Memory B cell (primary cell): Measurements from ENCODE around the gene CAPN5.

Source experiments
- ATAC-seq: fragments of 150-1000 bp; cut with Tn5 transposase; 2 replicates; pipeline ENCODE4 v1.10.0; 2021; ENCODE audit warnings: low read depth, mild to moderate bottlenecking, moderate library complexity
- DNase-seq, 2 donors: peaks; one replicate each; pipeline ENCODE4 v3.0.0; 2022; ENCODE audit warnings: low spot score in 2 of 2
- H3K27ac Mint-ChIP-seq: one replicate; pipeline ENCODE4 v1.8.0; 2022; ENCODE audit warnings: mild to moderate bottlenecking, moderate library complexity, mixed read lengths
- H3K27me3 Mint-ChIP-seq: one replicate; pipeline ENCODE4 v1.8.0; 2022; ENCODE audit warnings: mixed read lengths
- H3K36me3 Mint-ChIP-seq: one replicate; pipeline ENCODE4 v1.8.0; 2022; ENCODE audit warnings: mild to moderate bottlenecking, mixed read lengths
- H3K4me1 Mint-ChIP-seq: one replicate; pipeline ENCODE4 v1.8.0; 2022; ENCODE audit warnings: mixed read lengths
- H3K4me3 Mint-ChIP-seq: one replicate; pipeline ENCODE4 v1.8.0; 2022; ENCODE audit warnings: mild to moderate bottlenecking, moderate library complexity, mixed read lengths
- H3K9me3 Mint-ChIP-seq: one replicate; pipeline ENCODE4 v1.8.0; 2022; ENCODE audit warnings: mixed read lengths

Gene CAPN5

DNA sequence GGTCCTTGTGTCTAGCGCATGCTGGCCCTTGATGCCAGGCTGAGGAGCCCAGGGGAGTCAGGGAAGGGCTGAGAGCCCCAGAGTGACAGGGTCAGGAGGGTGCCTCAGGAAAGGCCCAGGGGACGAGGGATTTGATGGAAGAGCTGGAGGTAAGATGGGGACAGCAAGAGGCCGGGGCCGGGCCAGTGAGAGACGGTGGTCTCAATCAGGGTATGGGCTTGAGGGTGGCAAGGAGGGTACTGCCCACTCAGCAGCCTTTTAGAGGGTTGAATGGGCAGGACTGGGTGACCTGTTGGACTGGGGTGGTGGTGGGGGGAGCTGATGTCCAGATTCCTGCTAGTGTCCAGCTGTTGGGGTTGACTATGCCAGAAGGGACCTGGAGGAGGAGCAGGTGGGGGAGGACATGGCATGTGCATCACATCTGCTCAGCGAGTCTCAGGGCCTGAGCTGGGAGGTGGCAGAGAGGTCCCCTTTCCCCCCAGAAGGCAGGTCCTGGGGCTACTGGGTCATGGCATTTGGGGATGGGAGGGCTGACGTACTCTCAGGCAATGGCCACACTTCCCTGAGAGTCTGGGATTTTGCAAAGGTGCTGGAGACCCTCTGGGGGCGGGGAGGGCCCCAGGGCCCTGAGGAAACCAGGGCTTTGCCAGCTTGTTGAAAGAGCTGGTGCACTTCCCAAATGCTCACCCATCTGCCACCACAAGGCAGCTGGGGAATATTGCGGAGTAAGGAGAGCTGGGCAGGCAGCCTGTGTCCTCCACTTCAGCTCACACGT is 79.7 kb downstream of the CAPN5 start:
- Mint-ChIP-seq H3K27ac (no peak overlapping the region), H3K27me3 (peaks cover 11% of the 10 kb centered on the region), H3K9me3 (no peaks in the 10 kb centered on the region), H3K4me3 (no peak overlapping the region), H3K4me1 (peaks cover 5% of the 10 kb centered on the region), H3K36me3 (no peaks in the 10 kb centered on the region)
- ATAC-seq: no peak
- no peak for DNase-seq

DNA sequence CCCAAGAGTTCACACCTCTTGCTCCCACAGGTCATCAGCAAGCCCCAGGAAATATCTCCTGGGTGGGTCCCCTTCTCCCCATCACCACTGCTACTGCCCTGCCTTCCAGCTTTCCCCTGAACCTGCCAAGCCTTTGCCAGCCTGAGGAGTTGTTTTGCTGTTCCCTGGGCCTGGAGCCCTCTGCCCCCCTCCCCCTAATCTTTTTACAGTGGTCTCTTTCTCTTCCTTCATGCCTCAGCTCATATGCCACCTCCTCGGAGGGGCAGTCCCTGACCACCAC is 80.2 kb downstream of the CAPN5 start:
- H3K4me3 Mint-ChIP-seq: no peak overlapping the region
- no peak overlapping the region for H3K27ac Mint-ChIP-seq
- DNase-seq: no peak
- H3K27me3 Mint-ChIP-seq: peaks cover 11% of the 10 kb centered on the region
- ATAC-seq: no peak
- H3K4me1 Mint-ChIP-seq: peaks cover 5% of the 10 kb centered on the region
- no peaks in the 10 kb centered on the region for H3K36me3 Mint-ChIP-seq
- H3K9me3 Mint-ChIP-seq: no peaks in the 10 kb centered on the region

DNA sequence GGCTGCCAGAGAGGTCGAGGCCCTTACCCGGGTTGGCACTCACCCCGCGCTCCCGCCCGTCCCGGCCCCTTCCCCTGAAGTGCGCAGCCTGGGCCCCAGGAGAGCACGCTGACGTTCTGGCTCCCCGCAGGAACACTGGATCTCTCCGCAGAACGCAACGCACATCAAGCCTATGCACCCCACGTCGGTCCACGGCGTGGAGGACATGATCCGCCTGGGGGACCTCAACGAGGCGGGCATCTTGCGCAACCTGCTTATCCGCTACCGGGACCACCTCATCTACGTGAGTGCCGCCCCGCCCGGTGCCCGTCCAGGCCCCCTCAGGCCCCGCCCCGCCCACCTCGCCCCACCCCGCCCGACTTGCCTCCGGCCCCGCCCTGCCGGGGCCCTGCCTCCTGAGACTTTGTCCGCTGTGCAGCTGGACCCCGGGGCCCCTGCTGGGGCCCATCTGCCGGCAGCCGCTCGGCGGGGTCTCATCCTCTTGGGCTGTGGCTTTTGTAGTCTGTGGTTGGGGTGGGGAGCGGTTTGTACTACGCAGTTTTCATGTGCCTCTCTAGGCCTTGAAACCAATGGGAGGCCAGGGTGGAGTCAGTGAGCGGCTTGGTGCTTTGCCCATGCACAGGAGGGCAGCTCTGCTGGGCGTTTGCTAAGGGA is 81.0 kb downstream of the CAPN5 start:
- Mint-ChIP-seq H3K27me3 (peaks cover 13% of the 10 kb centered on the region), H3K4me1 (peaks cover 5% of the 10 kb centered on the region), H3K36me3 (no peaks in the 10 kb centered on the region), H3K4me3 (peak overlapping the region; percentile 60), H3K27ac (no peak overlapping the region), H3K9me3 (no peaks in the 10 kb centered on the region)
- DNase-seq: no peak
- ATAC-seq: peak; percentile 49

DNA sequence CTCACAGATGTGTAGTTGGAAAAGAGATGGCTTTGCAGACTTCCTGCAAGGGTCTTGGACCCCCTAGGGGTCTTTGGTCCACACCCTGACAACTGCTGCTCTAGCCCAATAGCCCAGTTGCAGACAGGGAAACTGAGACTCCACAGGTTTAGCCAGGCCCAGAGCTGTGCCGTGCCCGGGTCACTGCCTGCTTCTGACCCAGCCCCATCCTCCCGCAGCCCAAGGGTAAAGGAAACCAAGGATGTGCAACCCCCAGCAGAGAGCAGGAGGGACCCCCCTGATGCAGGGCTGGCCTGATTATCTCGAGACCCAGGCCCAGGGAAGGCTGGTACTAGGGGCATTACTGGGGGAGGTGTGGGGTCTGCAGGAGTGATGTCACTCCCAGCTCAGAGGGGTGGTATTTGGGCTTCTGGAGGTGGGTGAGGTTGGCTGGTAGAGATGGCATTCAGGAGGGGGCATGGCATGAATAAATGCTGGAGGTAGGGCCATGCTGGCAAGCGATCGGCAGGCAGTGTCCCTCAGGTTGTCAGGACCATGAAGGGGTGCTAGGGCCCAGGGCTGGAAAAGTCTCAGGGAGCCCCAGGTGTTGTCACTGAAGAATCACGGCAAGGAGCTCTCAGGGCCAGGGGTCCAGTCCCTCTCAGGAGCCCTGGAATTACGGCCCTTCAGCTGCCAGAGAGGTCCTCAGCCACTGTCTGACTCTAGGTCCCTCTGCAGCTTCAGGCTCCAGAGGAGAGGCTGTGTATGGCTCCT is 82.4 kb downstream of the CAPN5 start:
- H3K27ac Mint-ChIP-seq: no peak overlapping the region
- ATAC-seq (no peak), DNase-seq (no peak)
- no peaks in the 10 kb centered on the region for H3K36me3 Mint-ChIP-seq
- no peak overlapping the region for H3K4me3 Mint-ChIP-seq
- peaks cover 5% of the 10 kb centered on the region for H3K4me1 Mint-ChIP-seq
- H3K9me3 Mint-ChIP-seq: no peaks in the 10 kb centered on the region
- H3K27me3 Mint-ChIP-seq: peaks cover 13% of the 10 kb centered on the region

- DNase-seq: no peak
- peaks cover 13% of the 10 kb centered on the region for H3K27me3 Mint-ChIP-seq
- peaks cover 5% of the 10 kb centered on the region for H3K4me1 Mint-ChIP-seq
- ATAC-seq: no peak
- no peaks in the 10 kb centered on the region for H3K36me3 Mint-ChIP-seq
- H3K4me3 Mint-ChIP-seq: no peak overlapping the region
- H3K27ac Mint-ChIP-seq: no peak overlapping the region
- no peaks in the 10 kb centered on the region for H3K9me3 Mint-ChIP-seq
Observed at GRCh38 chr11:77149716-77150392, 83.1 kb downstream of the CAPN5 start.

DNA sequence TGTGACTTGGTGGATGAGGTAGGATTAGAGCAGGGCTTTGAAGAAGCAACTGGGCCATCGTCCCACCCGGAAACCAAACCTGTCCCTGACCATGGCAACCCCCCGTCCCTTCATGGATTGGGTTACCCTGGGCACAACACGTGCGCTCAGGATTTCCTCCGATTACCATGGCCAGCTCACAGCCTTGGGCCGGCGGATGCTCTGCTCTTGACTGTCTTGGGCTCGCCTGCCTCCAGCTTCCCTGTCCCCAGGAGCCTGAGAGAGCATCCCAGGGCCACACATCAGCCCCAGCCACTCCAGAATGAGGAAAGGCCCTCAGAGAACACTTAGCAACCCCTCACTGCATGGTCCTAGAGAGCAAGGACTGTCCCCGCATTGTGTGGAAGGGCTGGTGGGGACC is 84.1 kb downstream of the CAPN5 start:
- no peak overlapping the region for H3K27ac Mint-ChIP-seq
- ATAC-seq: no peak
- peaks cover 5% of the 10 kb centered on the region for H3K4me1 Mint-ChIP-seq
- peaks cover 13% of the 10 kb centered on the region for H3K27me3 Mint-ChIP-seq
- no peaks in the 10 kb centered on the region for H3K36me3 Mint-ChIP-seq
- no peak overlapping the region for H3K4me3 Mint-ChIP-seq
- no peak for DNase-seq
- H3K9me3 Mint-ChIP-seq: no peaks in the 10 kb centered on the region

DNA sequence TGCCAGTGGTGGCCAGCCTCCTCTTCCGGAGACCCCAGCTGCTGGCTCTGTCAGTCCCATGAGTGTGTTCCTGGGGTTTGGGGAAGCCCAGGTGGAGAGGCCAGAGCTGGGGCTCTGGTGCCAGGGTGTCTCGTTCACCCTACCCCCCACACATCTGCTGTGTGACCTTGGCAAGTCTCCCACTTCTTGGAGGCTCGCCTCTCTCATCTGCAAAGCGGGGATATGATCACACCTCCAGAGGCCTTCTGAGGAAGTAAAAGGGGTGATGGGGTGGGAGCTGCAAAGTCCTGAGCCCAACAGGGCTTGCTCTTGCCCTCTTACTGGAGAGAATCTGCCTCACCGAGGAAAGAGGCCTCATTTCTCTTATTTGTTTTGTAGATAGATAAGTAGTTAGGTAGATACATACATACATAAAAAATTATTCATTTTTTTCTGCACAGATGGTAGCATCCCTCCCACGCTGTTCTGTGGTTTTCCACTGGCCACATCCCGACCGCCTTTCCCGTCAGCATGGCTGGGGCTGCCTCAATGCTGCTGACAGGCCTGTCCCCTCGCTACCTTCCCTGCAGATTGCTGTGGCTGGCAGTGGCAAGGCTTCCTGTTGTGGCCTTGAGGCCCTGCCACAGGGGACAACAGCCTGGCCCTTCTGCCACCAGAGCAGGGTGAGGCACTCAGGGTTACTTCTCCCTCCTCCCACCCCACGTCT is 85.2 kb downstream of the CAPN5 start:
- Mint-ChIP-seq H3K4me1 (peaks cover 5% of the 10 kb centered on the region), H3K9me3 (no peaks in the 10 kb centered on the region), H3K36me3 (no peaks in the 10 kb centered on the region), H3K27me3 (peaks cover 9% of the 10 kb centered on the region), H3K27ac (no peak overlapping the region), H3K4me3 (no peak overlapping the region)
- no peak for DNase-seq
- ATAC-seq: no peak

DNA sequence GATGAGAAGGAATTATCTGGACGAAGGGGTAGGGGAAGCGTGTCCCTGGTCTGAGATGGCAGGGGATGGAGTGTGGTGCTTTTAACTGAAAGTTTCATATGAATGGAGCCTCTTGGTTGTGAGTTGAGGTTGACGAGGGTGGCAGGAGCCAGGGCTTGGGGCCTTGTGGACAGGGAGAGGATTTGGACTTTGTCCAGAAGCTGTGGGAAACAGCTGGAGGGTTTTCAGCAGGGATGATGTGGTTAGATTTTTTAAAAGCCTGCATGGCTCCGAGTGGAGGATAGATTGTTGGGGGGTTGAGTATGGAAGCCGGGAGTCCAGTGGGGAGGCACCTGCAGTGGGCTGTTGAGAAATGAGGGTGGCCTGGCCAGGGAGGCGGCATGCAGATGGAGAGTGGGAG is 86.1 kb downstream of the CAPN5 start:
- no peak for ATAC-seq
- no peak overlapping the region for H3K27ac Mint-ChIP-seq
- no peak overlapping the region for H3K4me3 Mint-ChIP-seq
- DNase-seq: no peak
- no peaks in the 10 kb centered on the region for H3K36me3 Mint-ChIP-seq
- peaks cover 6% of the 10 kb centered on the region for H3K27me3 Mint-ChIP-seq
- peaks cover 5% of the 10 kb centered on the region for H3K4me1 Mint-ChIP-seq
- no peaks in the 10 kb centered on the region for H3K9me3 Mint-ChIP-seq

GRCh38 chr11:77153276-77154185 is 86.8 kb downstream of the CAPN5 start:
- ATAC-seq (no peak), DNase-seq (no peak)

GRCh38 chr11:77154381-77155081 is 87.8 kb downstream of the CAPN5 start:
- Mint-ChIP-seq H3K4me1 (no peaks in the 10 kb centered on the region), H3K27ac (no peak overlapping the region), H3K27me3 (peaks cover 2% of the 10 kb centered on the region), H3K36me3 (no peaks in the 10 kb centered on the region), H3K4me3 (no peak overlapping the region), H3K9me3 (no peaks in the 10 kb centered on the region)
- DNase-seq: no peak
- ATAC-seq: no peak

More at GRCh38 chr11:77153276-77154185, 86.8 kb downstream of the CAPN5 start:
- no peaks in the 10 kb centered on the region for H3K36me3 Mint-ChIP-seq
- H3K4me3 Mint-ChIP-seq: no peak overlapping the region
- H3K27ac Mint-ChIP-seq: no peak overlapping the region
- no peaks in the 10 kb centered on the region for H3K9me3 Mint-ChIP-seq
- no peaks in the 10 kb centered on the region for H3K4me1 Mint-ChIP-seq
- peaks cover 2% of the 10 kb centered on the region for H3K27me3 Mint-ChIP-seq

DNA sequence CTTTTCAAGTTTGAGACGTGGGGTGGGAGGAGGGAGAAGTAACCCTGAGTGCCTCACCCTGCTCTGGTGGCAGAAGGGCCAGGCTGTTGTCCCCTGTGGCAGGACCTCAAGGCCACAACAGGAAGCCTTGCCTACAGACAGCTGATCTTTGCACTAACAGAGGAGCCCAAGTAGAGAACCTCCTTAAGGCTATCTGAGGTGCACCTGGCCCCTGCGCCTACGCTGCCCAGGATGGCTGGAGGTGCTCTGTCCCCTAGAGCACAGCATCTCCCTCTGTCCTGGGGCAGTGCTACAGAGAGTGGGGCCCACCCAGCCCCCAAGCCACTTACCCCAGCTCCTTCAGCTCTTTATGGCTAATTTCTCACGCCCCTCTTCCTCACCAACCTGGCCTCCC is 88.3 kb downstream of the CAPN5 start:
- DNase-seq: no peak
- Mint-ChIP-seq H3K27ac (no peak overlapping the region), H3K27me3 (peaks cover 5% of the 10 kb centered on the region), H3K36me3 (no peaks in the 10 kb centered on the region), H3K9me3 (no peaks in the 10 kb centered on the region), H3K4me3 (no peak overlapping the region), H3K4me1 (no peaks in the 10 kb centered on the region)
- no peak for ATAC-seq

GRCh38 chr11:77155556-77156130 is 88.9 kb downstream of the CAPN5 start:
- Mint-ChIP-seq H3K27me3 (peaks cover 5% of the 10 kb centered on the region), H3K9me3 (no peaks in the 10 kb centered on the region), H3K4me1 (no peaks in the 10 kb centered on the region), H3K27ac (no peak overlapping the region), H3K36me3 (no peaks in the 10 kb centered on the region), H3K4me3 (no peak overlapping the region)
- DNase-seq (no peak), ATAC-seq (no peak)
